HepG2 (cell line): ENCODE data around the gene TRIM15. TPM values are rescaled to one million over a fixed set of nuclear protein-coding genes. Genes with fewer than 3 reads are reported as not detected.
"Not testable (repeated sequence)": the region's sequence is repeated elsewhere in the genome, so short reads cannot be mapped to it uniquely, and the experiment has no call there.

ENCODE experiments used
- ATAC-seq: fragments of 200-7000 bp; cut with Tn5 transposase; 3 replicates; pipeline ENCODE4 v1.9.1; 2020; ENCODE audit warnings: mild to moderate bottlenecking, moderate library complexity
- BruUV-seq: library from RNA; stranded (reverse); fragments of 400-500 nt; replicated peaks from 2 replicates; lab custom pipeline; 2021; lab: Mats Ljungman, UMichigan
- CTCF ChIA-PET: fragments of 300-600 bp; formaldehyde crosslinking; extraction: SDS; loops from one replicate; lab custom pipeline; 2021; ENCODE audit warnings: low total read pairs, inconsistent platforms, low intra/inter-chr PET ratio; lab: Yijun Ruan, JAX
- POLR2A ChIA-PET: fragments of 350-600 bp; sonication (Branson Sonifier 250); formaldehyde crosslinking; loops from one replicate; lab custom pipeline; 2020; ENCODE audit warnings: antibody characterized with exemption, inconsistent platforms; lab: Yijun Ruan, JAX
- DNase-seq: peaks from one replicate; pipeline ENCODE4 v3.0.0-alpha.2; 2015; ENCODE audit warnings: low spot score
- FAIRE-seq: peaks from 3 replicates; lab custom pipeline; 2011; peaks lifted over from hg19 to GRCh38; lab: Jason Lieb, UNC
- H2AFZ ChIP-seq: one replicate; pipeline ENCODE4 v1.6.1; 2011; ENCODE audit warnings: low read length, inconsistent platforms
- H3K27ac ChIP-seq: fragments of 300-600 bp; 3 replicates; pipeline ENCODE4 v1.8.0; 2011; ENCODE audit warnings: mixed run types, mild to moderate bottlenecking, mixed read lengths, low read length, inconsistent platforms; ENCODE audit not compliant: insufficient read depth; ENCODE audit errors: extremely low read length
- H3K27me3 ChIP-seq, 2 experiments: fragments of 200-600 bp in 1 of 2; 2 replicates in 1 of 2; 3 replicates in 1 of 2; pipeline versions ENCODE4 v1.6.0 to v1.8.0; 2011; ENCODE audit warnings: low read length in 2 of 2, mild to moderate bottlenecking in 2 of 2, moderate library complexity in 2 of 2, inconsistent platforms in 1 of 2; ENCODE audit not compliant: insufficient read depth in 2 of 2, control insufficient read depth in 1 of 2
- H3K36me3 ChIP-seq, 2 experiments: fragments of 200-600 bp in 1 of 2; replicated peaks in 1 of 2; 2 replicates in 1 of 2; 3 replicates in 1 of 2; pipeline versions ENCODE4 v1.5.1 to v1.8.0; 2011; ENCODE audit warnings: low read length in 2 of 2, inconsistent platforms in 1 of 2; ENCODE audit not compliant: insufficient read depth in 2 of 2, control insufficient read depth in 1 of 2
- H3K4me1 ChIP-seq: 2 replicates; pipeline ENCODE4 v1.5.1; 2012; ENCODE audit warnings: low read length, inconsistent platforms; ENCODE audit not compliant: insufficient read depth
- H3K4me2 ChIP-seq: 2 replicates; pipeline ENCODE4 v1.6.0; 2011; ENCODE audit warnings: low read depth, low read length, inconsistent platforms
- H3K4me3 ChIP-seq, 3 experiments: fragments of 200-600 bp in 1 of 3; sonication (generic), shearing (Covaris generic) in 1 of 3; replicated peaks in 1 of 3; 2 replicates each; pipeline ENCODE4 v1.5.1; 2011 to 2016; ENCODE audit warnings: low read length in 3 of 3, inconsistent platforms in 2 of 3, low read depth in 2 of 3, mild to moderate bottlenecking in 2 of 3, control low read depth in 1 of 3, mixed read lengths in 1 of 3; ENCODE audit not compliant: insufficient read depth in 1 of 3
- H3K79me2 ChIP-seq: one replicate; pipeline ENCODE4 v1.6.1; 2011; ENCODE audit warnings: low read length, inconsistent platforms; ENCODE audit not compliant: insufficient read depth
- H3K9ac ChIP-seq: 2 replicates; pipeline ENCODE4 v1.6.0; 2011; ENCODE audit warnings: mild to moderate bottlenecking, low read depth, low read length, inconsistent platforms; ENCODE audit not compliant: insufficient read depth
- H3K9me3 ChIP-seq: 2 replicates; pipeline ENCODE4 v1.5.1; 2012; ENCODE audit warnings: mild to moderate bottlenecking, low read length
- H4K20me1 ChIP-seq: 2 replicates; pipeline ENCODE4 v1.6.0; 2011; ENCODE audit warnings: inconsistent platforms, mild to moderate bottlenecking, low read length, moderate library complexity; ENCODE audit not compliant: insufficient read depth
- WGBS: methylation state at CpG from one replicate; pipeline ENCODE4 v1.1.6; 2017; ENCODE audit warnings: low lambda C conversion rate; 5-methylcytosine and 5-hydroxymethylcytosine counted together
- in situ Hi-C: cut with HindIII; loops from 2 replicates; pipeline ENCODE4 v1.10.0; 2017; ENCODE audit warnings: low pct_unique_long_range_greater_than_20kb; ENCODE audit not compliant: extremely low pct_ligation_motif_present
- intact Hi-C: fragments of 100-400 bp; cut with micrococcal nuclease; formaldehyde crosslinking; loops from one replicate; pipeline ENCODE4 v1.10.0; 2022; ENCODE audit not compliant: unreplicated experiment
- polyA plus RNA-seq, 8 experiments: library from polyadenylated mRNA; depleted of rRNA in 3 of 8; stranded (reverse) in 7 of 8; unstranded in 1 of 8; fragments of >200 nt; fragmentation: Illumina TruSeq in 4 of 8; extraction: Trizol in 4 of 8; gene quantifications; 2 replicates each; pipeline versions ENCODE4 v1.2.1 to v1.2.3, GENCODE V29; 2011 to 2016; ENCODE audit warnings: low read depth in 4 of 8, missing spikeins in 1 of 8, mixed read lengths in 1 of 8; ENCODE audit not compliant: insufficient read depth in 1 of 8
- total RNA-seq, 5 experiments: library from RNA; depleted of rRNA; stranded (reverse); fragments of >200 nt; fragmentation: Illumina TruSeq; extraction: Trizol; gene quantifications; 2 replicates each; pipeline ENCODE4 v1.2.3, GENCODE V29; 2016; ENCODE audit warnings: low read depth in 1 of 5
- TF ChIP-seq, protein P1 (sequence below): sonication (generic); formaldehyde crosslinking; IDR thresholded peaks from 2 replicates; pipeline ENCODE4 v1.5.0; 2020; ENCODE audit warnings: mild to moderate bottlenecking, missing genetic modification reagents, moderate library complexity
- TF ChIP-seq, protein P2 (sequence below): fragments of 450-650 bp; IDR thresholded peaks from 2 replicates; pipeline ENCODE4 v1.6.1; 2016

Gene TRIM15
- total and polyA plus RNA-seq, 2 of the 13 experiments (the other 11 are each of a cell fraction or from before 2014, with no cell fraction given) = 35.1 to 38.2 TPM

DNA sequence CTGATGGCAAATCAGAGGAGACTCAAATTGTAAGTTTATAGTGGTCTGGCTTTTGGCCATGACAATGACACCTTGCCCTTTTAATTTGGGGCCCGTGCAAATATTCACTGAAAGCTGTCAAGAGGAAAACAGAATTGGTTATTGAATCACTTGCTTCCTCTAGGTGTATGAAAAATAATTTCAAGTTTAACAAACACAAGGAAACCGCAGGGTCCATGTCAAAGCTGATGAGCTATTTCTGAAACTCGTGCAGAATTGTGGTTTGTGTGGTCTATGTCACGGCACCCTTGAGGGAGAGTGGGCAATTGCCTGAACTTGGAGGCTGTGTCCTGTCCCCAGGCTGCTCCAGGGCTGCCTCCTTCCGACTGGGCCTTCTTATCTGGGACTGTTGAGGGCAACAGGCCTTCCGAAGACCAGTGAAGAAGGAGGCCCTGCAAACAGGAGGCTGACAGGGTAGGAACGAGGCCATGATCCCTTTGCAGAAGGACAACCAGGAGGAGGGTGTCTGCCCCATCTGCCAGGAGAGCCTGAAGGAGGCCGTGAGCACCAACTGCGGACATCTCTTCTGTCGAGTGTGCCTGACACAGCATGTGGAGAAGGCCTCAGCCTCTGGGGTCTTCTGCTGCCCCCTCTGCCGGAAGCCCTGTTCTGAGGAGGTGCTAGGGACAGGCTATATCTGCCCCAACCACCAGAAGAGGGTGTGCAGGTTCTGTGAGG lies 26.6 kb upstream of the TRIM15 start (continued):
- TF ChIP-seq, protein P1, sequence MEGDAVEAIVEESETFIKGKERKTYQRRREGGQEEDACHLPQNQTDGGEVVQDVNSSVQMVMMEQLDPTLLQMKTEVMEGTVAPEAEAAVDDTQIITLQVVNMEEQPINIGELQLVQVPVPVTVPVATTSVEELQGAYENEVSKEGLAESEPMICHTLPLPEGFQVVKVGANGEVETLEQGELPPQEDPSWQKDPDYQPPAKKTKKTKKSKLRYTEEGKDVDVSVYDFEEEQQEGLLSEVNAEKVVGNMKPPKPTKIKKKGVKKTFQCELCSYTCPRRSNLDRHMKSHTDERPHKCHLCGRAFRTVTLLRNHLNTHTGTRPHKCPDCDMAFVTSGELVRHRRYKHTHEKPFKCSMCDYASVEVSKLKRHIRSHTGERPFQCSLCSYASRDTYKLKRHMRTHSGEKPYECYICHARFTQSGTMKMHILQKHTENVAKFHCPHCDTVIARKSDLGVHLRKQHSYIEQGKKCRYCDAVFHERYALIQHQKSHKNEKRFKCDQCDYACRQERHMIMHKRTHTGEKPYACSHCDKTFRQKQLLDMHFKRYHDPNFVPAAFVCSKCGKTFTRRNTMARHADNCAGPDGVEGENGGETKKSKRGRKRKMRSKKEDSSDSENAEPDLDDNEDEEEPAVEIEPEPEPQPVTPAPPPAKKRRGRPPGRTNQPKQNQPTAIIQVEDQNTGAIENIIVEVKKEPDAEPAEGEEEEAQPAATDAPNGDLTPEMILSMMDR = peak; percentile 28; the same call in 1 of the 2 replicates

DNA sequence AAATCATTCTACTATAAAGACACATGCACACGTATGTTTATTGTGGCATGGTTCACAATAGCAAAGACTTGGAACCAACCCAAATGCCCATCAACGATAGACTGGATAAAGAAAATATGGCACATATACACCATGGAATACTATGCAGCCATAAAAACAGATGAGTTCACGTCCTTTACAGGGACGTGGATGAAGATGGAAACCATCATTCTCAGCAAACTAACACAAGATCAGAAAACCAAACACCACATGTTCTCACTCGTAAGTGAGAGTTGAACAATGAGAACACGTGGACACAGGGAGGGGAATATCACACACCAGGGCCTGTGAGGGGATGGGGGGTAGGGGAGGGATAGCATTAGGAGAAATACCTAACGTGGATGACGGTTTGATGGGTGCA lies 23.1 kb upstream of the TRIM15 start:
- H3K27ac ChIP-seq, H3K4me2 ChIP-seq, BruUV-seq, H3K27me3 ChIP-seq, POLR2A ChIA-PET, H3K9ac ChIP-seq, DNase-seq, ATAC-seq, in situ Hi-C loops, CTCF ChIA-PET, H2AFZ ChIP-seq, FAIRE-seq, H4K20me1 ChIP-seq, H3K9me3 ChIP-seq, H3K36me3 ChIP-seq, H3K4me3 ChIP-seq, intact Hi-C loops, H3K79me2 ChIP-seq: not testable (repeated sequence)
- peaks cover 56% of the 10 kb centered on the region for H3K4me1 ChIP-seq
- WGBS = 43% methylated on average over 8 of the region's 8 CpGs
- TF ChIP-seq, protein P2, sequence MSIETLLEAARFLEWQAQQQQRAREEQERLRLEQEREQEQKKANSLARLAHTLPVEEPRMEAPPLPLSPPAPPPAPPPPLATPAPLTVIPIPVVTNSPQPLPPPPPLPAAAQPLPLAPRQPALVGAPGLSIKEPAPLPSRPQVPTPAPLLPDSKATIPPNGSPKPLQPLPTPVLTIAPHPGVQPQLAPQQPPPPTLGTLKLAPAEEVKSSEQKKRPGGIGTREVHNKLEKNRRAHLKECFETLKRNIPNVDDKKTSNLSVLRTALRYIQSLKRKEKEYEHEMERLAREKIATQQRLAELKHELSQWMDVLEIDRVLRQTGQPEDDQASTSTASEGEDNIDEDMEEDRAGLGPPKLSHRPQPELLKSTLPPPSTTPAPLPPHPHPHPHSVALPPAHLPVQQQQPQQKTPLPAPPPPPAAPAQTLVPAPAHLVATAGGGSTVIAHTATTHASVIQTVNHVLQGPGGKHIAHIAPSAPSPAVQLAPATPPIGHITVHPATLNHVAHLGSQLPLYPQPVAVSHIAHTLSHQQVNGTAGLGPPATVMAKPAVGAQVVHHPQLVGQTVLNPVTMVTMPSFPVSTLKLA = peak; percentile 66
